Urinary bladder (tissue), 4 donors: ENCODE data around the gene PTPRN. TPM values are rescaled to one million over a fixed set of nuclear protein-coding genes. Genes with fewer than 3 reads are reported as not detected.
"Not testable (repeated sequence)": the region's sequence is repeated elsewhere in the genome, so short reads cannot be mapped to it uniquely, and the experiment has no call there.

Experiments used
- DNase-seq: peaks from one replicate; pipeline ENCODE4 v3.0.0-alpha.2; 2015; ENCODE audit errors: extremely low spot score
- H3K27ac ChIP-seq: one replicate; pipeline ENCODE4 v1.5.1; 2013; ENCODE audit warnings: low read depth, mild to moderate bottlenecking, moderate library complexity
- H3K36me3 ChIP-seq: one replicate; pipeline ENCODE4 v1.6.1; 2013; ENCODE audit warnings: mild to moderate bottlenecking, moderate library complexity; ENCODE audit not compliant: insufficient read depth
- H3K4me1 ChIP-seq: one replicate; pipeline ENCODE4 v1.6.1; 2013; ENCODE audit warnings: mild to moderate bottlenecking, moderate library complexity; ENCODE audit not compliant: insufficient read depth
- H3K4me3 ChIP-seq: one replicate; pipeline ENCODE4 v1.5.1; 2013; ENCODE audit warnings: low read depth, low read length
- WGBS: extraction: QIAGEN DNeasy Blood & Tissue Kit; methylation state at CpG from one replicate; pipeline ENCODE4 v1.1.7; 2013; 5-methylcytosine and 5-hydroxymethylcytosine counted together
- polyA plus RNA-seq: library from polyadenylated mRNA; stranded (reverse); fragments of 200-250 nt; gene quantifications from one replicate; pipeline ENCODE4 v1.2.3, GENCODE V29; 2013
- total RNA-seq: library from RNA; depleted of rRNA; stranded (reverse); fragments of >200 nt; gene quantifications from one replicate; pipeline ENCODE4 v1.2.3, GENCODE V29; 2014
- donor health status: healthy with polysubstance abuse.
- donor health status: healthy.

Gene PTPRN
- total and polyA plus RNA-seq, 2 donors, result 1.0 to 2.1 TPM

- H3K27ac ChIP-seq, result no peak overlapping the region
- no peak for DNase-seq
- WGBS, result 82% methylated on average over 10 of the region's 10 CpGs
- no peak overlapping the region for H3K4me3 ChIP-seq
- no peaks in the 10 kb centered on the region for H3K4me1 ChIP-seq
- H3K36me3 ChIP-seq, result peaks cover 3% of the 10 kb centered on the region
These were observed 21.5 kb downstream of the PTPRN start for GRCh38 chr2:219287580-219288265.

DNA sequence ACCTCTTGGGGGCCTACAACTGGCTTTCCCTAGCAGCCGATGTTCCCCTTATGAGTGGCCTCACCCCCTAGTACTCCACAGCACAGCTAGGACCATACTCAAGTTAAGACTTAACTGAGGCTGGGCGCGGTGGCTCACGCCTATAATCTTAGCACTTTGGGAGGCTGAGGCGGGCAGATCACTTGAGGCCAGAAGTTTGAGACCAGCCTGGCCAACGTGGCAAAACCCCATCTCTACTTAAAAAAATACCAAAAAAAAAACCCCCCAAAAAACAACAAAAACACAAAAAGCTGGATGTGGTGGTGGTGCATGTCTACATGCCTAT is 22.1 kb downstream of the PTPRN start:
- not testable (repeated sequence) for H3K36me3 ChIP-seq, H3K27ac ChIP-seq, DNase-seq, H3K4me1 ChIP-seq, H3K4me3 ChIP-seq
- WGBS, result 90% methylated on average over 6 of the region's 6 CpGs

DNA sequence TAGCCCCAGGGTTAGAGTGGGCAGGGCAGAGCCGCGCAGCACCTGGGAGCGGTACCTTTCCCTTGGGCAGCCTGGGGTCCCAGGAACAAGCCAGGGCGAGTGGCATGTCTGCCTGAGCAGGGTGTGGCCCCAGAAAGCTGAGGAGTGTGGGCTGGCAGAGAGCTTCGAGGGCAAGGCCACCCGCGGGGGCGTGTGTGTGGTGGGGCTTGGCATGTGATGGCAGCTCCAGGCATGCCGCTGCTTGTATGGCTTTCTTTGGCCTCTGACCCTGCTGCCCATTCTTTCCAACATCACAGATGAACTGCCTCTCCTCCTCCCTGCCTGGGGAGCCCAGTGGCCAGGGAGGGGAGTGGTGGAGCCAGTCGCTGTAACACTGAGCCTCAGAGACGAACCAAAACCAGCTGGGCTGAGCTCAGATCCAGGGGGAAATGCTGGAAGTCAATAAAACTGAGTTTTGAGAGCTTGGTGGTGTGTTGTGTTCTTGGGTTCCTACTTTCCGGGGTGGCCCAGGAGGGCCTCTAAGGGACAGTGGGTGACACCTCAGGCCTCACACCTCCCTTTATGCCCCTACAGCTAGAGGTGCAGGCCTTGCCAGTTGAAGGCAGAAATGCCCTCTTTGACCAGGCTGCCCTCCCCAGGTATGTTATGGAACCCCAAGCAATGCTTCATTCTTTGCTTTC is 22.6 kb downstream of the PTPRN start:
- Histone ChIP-seq H3K36me3 (peaks cover 4% of the 10 kb centered on the region), H3K27ac (peak overlapping the region; percentile 51), H3K4me3 (no peak overlapping the region), H3K4me1 (no peaks in the 10 kb centered on the region)
- 76% methylated on average over 12 of the region's 12 CpGs for WGBS
- DNase-seq, result no peak

GRCh38 chr2:219285894-219286425 is 23.2 kb downstream of the PTPRN start:
- no peak overlapping the region for H3K4me3 ChIP-seq

GRCh38 chr2:219285373-219285735 is 23.8 kb downstream of the PTPRN start:
- H3K27ac ChIP-seq, result no peak overlapping the region
- DNase-seq, result no peak
- peaks cover 4% of the 10 kb centered on the region for H3K36me3 ChIP-seq
- 79% methylated on average over 12 of the region's 12 CpGs for WGBS
- no peak overlapping the region for H3K4me3 ChIP-seq
- no peaks in the 10 kb centered on the region for H3K4me1 ChIP-seq

More at GRCh38 chr2:219285894-219286425, 23.2 kb downstream of the PTPRN start:
- 58% methylated on average over 17 of the region's 17 CpGs for whole genome bisulfite sequencing
- H3K4me1 ChIP-seq, result no peaks in the 10 kb centered on the region
- peak; percentile 72 for DNase-seq
- peaks cover 4% of the 10 kb centered on the region for H3K36me3 ChIP-seq
- H3K27ac ChIP-seq, result peak overlapping the region; percentile 51

- Histone ChIP-seq H3K4me1 (no peaks in the 10 kb centered on the region), H3K36me3 (peaks cover 4% of the 10 kb centered on the region), H3K27ac (no peak overlapping the region)
These were observed 24.5 kb downstream of the PTPRN start for GRCh38 chr2:219284501-219285372.

DNA sequence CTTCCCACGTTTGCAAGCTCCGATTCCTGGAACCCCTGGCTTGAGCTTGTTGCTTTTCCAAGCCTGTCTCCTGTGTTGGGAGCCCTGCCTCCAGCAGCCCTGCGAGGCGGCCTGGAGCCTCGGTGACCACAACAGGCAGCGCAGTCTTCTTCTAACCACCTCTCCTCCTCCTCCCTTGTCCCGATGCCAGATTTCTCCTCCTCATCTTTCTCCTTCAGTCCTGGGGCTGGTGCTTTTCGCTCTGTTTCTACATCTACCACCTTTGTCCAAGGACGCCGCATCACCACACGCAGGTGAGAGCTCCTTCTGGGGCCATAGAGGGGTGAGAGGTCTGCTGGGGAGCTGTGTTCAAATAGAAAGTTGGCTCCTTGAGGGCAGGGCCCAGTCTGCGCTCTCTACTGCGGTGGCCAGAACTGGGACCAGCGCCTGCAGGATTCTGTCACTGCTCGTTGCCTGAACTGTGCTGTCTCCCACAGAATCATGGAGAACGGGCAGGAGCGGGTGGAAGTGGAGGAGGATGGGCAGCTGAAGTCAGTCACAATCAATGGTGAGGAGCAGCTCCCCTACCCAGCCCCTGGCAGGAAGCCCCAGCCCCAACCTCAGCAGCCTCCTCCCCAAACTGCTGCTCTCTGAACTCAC is 26.1 kb downstream of the PTPRN start:
- 85% methylated on average over 17 of the region's 17 CpGs for WGBS
- Histone ChIP-seq H3K27ac (no peak overlapping the region), H3K36me3 (peaks cover 4% of the 10 kb centered on the region), H3K4me1 (no peaks in the 10 kb centered on the region), H3K4me3 (no peak overlapping the region)
- DNase-seq, result no peak

More at GRCh38 chr2:219284501-219285372, 24.5 kb downstream of the PTPRN start:
- H3K4me3 ChIP-seq, result no peak overlapping the region
- WGBS, result 88% methylated on average over 16 of the region's 16 CpGs
- DNase-seq, result no peak

GRCh38 chr2:219282375-219282774 is 26.8 kb downstream of the PTPRN start:
- WGBS, result 90% methylated on average over 5 of the region's 5 CpGs
- Histone ChIP-seq H3K27ac (no peak overlapping the region), H3K36me3 (peaks cover 4% of the 10 kb centered on the region), H3K4me3 (no peak overlapping the region), H3K4me1 (no peaks in the 10 kb centered on the region)
- no peak for DNase-seq

- WGBS, result 74% methylated on average over 8 of the region's 8 CpGs
These were observed 27.6 kb downstream of the PTPRN start for GRCh38 chr2:219281588-219281987.

DNA sequence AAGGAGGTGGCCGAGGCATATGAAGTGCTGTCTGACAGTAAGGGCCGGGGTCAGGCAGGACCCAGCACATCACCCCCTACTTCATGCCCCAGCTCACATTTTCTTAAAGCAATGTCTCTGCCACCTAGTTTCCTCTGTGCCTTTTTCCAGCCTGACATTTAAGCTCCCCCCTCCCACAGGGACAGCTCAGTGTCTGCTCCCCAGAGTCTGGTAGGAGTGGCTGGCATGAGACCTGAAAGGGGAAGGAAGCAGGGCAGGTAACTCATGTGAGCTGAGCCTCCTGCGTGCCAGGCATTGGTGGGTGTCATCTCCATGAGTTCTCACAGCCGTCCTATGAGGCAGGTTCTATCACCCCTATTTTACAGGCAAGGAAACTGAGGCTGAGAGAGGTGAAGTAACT is 28.6 kb downstream of the PTPRN start:
- Histone ChIP-seq H3K27ac (no peak overlapping the region), H3K4me1 (no peaks in the 10 kb centered on the region)
- WGBS, result 93% methylated on average over 4 of the region's 4 CpGs

More at GRCh38 chr2:219281588-219281987, 27.6 kb downstream of the PTPRN start:
- H3K36me3 ChIP-seq, result peaks cover 4% of the 10 kb centered on the region
- no peak overlapping the region for H3K4me3 ChIP-seq
- H3K4me1 ChIP-seq, result no peaks in the 10 kb centered on the region
- DNase-seq, result no peak
- H3K27ac ChIP-seq, result no peak overlapping the region

GRCh38 chr2:219279916-219280516 is 29.2 kb downstream of the PTPRN start:
- H3K36me3 ChIP-seq, result peaks cover 4% of the 10 kb centered on the region
- no peak for DNase-seq
- H3K27ac ChIP-seq, result peak overlapping the region; percentile 88
- peak overlapping the region; percentile 58 for H3K4me3 ChIP-seq
- 44% methylated on average over 12 of the region's 12 CpGs for WGBS
- H3K4me1 ChIP-seq, result no peaks in the 10 kb centered on the region

More for the DNA sequence above, 28.6 kb downstream of the PTPRN start:
- Histone ChIP-seq H3K36me3 (peaks cover 4% of the 10 kb centered on the region), H3K4me3 (no peak overlapping the region)
- DNase-seq, result no peak

DNA sequence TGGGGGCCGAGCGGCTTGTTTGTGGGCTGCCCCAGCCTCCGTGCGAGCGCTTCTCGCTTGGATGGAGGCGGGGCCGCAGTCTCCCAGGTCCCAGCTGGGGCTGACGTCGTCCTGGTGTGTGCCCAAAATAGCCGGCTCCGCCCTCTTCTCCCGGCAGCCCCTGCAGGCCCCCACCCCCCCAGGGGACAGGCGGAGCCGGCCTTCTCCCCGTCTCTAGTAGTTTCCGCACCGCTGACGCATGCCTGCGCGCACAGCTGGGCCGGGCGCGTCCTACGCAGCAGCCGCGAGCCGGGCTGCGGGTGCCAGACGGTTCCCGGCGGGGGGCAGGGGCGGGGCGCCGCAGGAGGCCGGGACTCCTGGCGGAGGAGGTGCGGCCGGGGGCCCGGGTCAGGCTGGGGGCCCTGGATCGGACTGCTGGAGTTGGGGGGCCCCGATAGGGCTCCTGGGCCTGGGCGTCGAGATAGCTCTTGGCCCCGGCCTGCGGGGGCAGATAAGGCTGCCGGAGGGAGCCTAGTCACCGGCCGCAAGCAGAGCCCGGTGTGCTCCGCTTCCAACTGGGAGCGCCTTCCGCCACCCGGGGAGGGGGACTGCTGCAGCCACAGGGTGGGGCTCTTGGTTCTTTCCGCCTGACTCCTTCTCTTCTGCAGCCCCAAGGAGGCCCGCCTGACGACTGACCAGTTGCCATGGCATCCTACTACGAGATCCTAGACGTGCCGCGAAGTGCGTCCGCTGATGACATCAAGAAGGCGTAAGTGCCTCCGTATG is 29.9 kb downstream of the PTPRN start, which contains the start of gene DNAJB2:
Gene DNAJB2 (plus strand): TSS at position 216 of the 765 bp plus-strand sequence. CDS start 468 bp downstream, at position 684.
- Histone ChIP-seq H3K4me1 (no peaks in the 10 kb centered on the region), H3K4me3 (peak within 1 kb of the TSS; percentile 58), H3K27ac (peak within 1 kb of the TSS; percentile 88), H3K36me3 (peaks cover 4% of the 10 kb centered on the region)
- peak; percentile 94 for DNase-seq
- under 1% methylated on average over 65 of the region's 65 CpGs for WGBS
